GM19463 (cell line): ENCODE data around the gene DPP8.

Experiments
- ATAC-seq: cut with Tn5 transposase; IDR thresholded peaks from one replicate; pipeline ENCODE4 v1.9.1; 2021; ENCODE audit warnings: mild to moderate bottlenecking, moderate library complexity; ENCODE audit not compliant: unreplicated experiment

The DPP8 gene

GRCh38 chr15:65426216-65426853 lies 91.2 kb downstream of the DPP8 start:
- ATAC-seq, result no peak

DNA sequence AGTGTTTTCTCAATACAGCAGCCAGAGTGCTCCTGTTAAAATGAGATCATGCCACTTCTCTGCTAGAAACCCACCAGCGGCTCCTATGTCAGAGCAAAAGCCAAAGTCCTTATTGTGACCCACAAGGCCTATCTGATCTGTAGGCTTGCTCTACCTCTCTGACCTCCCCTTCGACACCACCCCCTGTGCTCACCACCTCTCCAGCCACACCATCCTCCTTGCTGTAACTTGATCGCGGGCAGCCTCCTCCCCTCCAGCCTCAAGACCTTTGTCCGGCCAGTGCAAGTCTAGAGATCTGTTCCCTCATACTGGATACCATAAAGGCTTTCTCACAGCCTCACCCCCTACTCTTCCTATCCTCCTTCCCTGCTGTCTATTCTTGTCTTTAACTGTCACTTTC lies 92.8 kb downstream of the DPP8 start:
- ATAC-seq, result no peak

DNA sequence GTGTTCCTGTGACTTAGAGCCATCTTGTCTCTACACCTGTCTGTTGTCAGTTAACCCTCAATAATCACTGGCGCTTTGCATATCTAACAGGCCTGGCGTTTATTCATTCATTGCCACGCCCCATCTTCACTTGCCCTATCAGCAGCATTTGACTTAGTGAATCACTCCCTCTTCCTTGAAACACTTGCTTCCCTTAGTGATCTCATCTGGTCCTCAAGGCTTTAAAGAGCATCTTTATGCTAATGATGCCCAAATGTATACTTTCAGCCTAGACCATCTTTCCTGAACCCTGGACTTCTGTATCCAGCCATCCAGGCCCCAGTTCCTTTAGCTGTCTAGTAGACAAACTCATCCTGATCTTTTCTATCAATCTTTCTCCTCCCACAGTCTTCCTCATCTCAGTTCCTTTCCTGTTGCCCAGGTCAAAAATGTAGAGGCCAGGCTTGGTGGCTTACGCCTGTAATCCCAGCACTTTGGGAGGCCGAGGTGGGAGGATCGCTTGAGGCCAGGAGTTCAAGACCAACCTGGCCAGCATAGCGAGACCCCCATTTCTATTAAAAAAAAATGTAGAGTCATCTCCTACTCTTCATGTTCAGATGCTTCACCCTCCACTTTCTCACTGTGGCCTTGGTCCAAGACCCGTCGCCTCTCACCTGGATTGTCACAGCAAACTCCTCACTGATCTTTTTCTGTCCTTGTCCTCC lies 93.4 kb downstream of the DPP8 start:
- ATAC-seq, result no peak

DNA sequence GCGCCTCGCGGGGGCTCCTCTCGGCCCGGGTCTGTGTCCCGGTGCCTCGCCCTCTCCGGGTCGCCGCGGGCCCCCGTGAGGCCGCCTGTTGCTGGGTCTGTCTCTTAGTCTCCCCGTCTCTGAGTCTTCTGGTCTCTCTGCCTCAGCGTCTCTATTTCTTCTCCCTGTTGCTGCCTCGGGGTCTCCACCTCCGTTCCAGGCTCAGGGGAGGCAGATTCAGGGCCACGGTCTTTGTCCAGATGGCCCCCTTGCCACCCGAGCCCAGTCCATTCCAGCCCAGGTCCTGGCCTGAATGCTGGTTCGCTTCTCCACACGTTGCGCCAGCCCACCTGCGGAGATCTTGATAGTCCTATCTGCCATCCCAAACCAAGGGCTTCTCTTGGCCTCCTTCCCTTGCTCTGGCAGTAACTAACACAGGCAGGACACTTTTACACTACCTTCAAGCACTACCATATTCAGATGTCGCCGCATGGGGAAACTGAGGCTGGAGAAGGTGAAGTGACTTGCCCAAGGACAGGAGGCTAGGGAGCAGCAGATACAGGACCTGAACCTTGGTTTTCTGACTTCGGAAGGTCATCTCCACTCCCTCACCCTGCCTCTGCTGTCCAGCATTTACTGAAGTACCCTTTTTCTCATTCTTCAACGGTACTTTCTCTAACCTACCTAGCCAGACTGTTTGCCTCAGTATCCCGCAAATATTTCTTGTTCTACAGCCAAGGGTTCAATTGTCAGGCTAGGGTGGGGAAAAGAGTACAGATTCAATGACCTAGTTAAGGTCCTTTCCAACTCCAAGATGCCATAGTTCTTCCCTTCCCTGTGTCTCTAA lies 94.1 kb downstream of the DPP8 start:
- ATAC-seq, result no peak

GRCh38 chr15:65421360-65422215 lies 95.9 kb downstream of the DPP8 start:
- no peak for ATAC-seq

DNA sequence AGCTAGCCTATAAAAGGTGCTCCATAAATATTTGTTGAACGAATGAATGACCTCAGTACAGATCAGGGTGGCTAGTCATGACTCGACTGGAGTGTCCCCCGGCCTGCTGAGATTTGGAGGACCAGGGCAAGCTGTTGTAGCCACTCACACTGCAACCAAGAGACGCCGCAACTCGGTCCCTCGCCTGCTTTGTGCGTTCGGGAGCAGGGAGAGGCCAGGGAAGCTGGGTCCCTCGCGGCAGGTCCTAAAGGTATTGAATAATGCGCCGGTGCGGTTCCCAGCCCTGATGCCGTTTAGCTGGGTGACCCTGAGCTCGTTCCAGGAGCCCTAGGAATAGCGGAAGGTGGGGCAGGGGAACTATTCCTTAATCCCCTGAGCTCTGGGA lies 96.5 kb downstream of the DPP8 start:
- ATAC-seq, result no peak

DNA sequence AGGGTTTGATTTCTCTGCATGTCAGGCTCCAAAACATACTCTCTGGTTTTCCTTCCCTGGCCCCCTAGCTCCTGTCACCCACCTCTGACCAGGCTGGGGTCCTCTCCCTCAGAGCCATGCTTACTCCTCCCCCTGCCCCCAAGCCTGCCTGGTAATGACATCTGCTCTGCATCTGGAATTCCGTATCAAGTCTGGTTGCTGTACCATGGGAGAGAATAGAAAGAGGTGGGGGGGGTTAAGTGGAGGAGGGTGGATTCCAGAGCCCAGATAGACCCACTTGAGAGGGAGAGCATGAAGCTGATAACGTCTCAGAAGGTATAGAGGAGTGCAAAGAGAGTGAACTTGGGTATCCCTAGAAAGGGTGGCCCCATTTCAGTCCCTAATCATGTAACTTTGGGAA lies 98.9 kb downstream of the DPP8 start:
- ATAC-seq, result no peak

DNA sequence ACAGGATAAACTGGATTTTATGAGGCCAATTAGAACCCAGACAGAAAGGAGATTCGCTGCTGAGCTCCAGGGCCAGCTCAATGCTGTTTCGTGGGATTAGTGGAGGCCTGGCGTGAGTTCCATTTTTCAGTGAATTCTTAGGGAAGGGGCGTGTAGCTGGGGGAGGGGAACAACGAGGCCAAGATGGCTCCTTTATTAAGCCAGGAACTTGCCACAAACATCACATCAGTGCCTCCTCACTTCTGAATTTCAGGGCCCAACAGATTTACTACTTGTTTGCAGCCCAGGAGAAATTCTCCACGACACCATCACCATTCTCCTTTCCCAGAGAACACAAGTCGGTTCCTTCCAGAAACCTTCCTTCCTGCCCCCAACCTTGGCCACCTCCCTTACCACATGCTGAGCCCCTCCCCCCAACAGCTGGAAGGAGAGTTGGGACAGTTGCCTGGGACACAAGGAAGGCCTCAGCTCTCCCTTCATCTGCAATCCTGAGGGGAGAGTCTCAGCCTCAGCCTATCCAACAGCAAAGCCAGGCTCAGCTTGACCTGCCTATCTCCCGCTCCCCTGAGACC lies 100.6 kb downstream of the DPP8 start:
- no peak for ATAC-seq

DNA sequence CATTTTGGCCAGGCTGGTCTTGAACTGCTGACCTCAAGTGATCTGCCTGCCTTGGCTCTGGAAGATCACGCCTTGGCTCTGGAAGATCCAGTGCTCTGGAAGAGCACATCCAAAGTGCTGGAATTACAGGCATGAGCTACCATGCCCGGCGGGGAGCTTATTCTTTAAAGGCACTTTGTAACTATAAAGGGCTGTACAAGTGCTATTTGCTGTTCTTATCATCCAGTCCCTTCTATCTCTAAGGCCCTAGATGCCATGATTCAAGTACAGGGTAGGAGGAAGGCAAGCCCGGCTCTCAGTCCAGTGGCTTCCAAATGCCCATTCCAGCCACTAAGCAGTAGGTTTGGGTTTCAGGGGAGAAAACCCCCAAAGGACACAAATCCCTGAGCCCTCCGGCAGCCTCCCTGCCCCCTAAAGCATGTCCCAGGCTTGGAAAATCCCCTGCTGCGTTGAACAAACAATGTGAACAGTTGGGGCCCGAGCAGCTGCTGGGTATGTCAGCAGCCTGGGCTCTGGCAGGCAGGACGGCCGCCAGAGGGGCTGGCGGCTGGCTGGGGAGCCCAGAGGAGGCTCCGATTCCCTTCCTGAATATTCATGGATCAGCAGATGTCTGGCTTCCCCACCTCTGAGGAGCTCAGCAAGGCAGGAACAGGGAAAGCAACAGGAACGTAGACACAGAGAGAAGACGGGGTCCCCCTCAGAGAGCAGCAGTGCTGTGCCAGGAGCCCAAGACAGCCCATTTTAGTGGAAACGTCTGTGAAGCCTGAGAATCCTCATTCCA lies 102.5 kb downstream of the DPP8 start:
- no peak for ATAC-seq

- ATAC-seq, result no peak
Measured at GRCh38 chr15:65413760-65414144, 103.7 kb downstream of the DPP8 start.

GRCh38 chr15:65413051-65413759 lies 104.3 kb downstream of the DPP8 start:
- ATAC-seq, result no peak

- no peak for ATAC-seq
Measured at GRCh38 chr15:65412556-65412955, 104.9 kb downstream of the DPP8 start.

- ATAC-seq, result no peak
Measured at GRCh38 chr15:65411465-65412071, 105.9 kb downstream of the DPP8 start.

DNA sequence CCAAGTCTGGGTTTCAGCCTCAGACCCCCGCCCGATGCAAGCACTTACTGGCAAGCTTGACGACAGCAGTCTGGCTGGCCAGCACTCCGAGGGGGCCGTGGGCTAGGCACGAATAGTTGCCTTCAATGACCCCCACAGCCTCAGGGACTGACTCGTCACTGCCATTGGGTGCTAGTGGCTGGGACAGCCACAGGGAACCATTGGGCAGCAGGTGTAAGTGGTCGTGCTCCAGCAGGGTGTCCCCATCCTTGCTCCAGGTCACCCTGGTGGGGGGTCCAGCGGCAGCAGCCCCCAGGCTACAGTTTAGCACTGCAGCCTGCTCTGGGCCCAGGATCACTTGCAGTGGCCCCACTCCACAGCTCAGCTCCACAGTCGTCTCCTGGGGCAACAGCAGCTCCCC lies 106.5 kb downstream of the DPP8 start:
- ATAC-seq, result no peak

DNA sequence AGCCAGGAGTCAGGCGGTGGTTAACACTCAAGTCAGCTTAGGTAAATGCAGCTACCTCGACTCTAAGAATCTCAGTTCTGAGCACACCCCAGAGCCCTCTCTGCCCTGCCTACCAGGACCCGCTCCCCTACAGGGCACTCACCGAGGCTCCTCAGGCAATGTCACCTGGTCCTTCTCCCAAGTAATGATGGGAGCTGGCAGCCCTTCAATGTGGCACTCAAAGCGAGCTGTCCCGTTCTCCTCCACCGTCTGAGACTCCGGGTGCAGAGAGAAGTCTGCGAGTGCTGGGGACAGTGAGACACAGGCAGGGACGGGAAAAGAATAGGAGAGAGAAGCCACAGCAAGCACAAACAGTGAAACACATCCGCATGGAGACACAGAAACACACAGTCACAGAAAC lies 107.5 kb downstream of the DPP8 start:
- ATAC-seq, result no peak

- no peak for ATAC-seq
Measured at GRCh38 chr15:65409036-65409631, 108.4 kb downstream of the DPP8 start.

DNA sequence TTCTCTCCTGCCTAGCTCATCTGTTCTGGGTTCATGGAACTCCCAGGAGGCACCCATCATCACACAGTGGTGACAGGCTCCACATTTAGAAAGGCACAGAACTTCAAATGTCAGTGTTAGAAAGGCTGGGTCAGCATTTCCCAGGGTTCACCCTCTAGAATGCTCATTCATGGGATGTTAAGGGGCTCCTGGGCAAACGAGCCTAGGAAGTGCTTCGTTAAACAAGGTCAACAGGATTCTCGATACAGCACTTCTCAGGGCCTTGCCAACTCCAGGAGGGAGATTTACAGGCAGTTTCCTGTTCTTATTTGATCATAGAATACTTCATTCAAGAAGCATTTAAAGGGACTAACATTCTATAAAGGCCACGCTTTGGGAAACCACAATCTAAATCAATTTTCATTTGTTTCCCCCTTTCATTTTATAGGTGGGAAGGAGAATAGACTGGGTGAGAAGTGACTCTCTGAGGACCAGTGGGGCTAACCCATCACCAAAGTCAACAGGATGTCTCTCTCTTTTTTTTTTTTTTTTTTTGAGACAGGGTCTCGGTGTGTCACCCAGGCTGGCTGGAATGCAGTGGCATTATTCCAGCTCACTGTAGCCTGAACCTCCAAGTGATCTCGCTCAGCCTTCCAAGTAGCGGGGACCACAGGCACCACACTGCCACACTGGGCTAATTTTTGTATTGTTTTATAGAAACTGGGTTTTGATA lies 109.0 kb downstream of the DPP8 start:
- no peak for ATAC-seq

- ATAC-seq, result no peak
Measured at GRCh38 chr15:65406424-65407000, 111.0 kb downstream of the DPP8 start.
